ENCODE data around the gene NDUFV3. TPM values are rescaled to one million over a fixed set of nuclear protein-coding genes. Genes with fewer than 3 reads are reported as not detected.
"Not testable (repeated sequence)": the region's sequence is repeated elsewhere in the genome, so short reads cannot be mapped to it uniquely, and the experiment has no call there.

Gene NDUFV3
- total RNA-seq, 4 donors from 2014 or later, result 53.6 to 79.1 (median 72.1) TPM

- H3K36me3 ChIP-seq, result peaks cover 0 to 99% of the 10 kb centered on the region in 2 donors
- H3K9me3 ChIP-seq, result no peaks in the 10 kb centered on the region
- no peak for ATAC-seq
- no peaks in the 10 kb centered on the region for H3K27me3 ChIP-seq
- no peak overlapping the region for H3K27ac ChIP-seq
- H3K4me1 ChIP-seq, result peaks cover 0 to 27% (median 0%) of the 10 kb centered on the region in 3 donors
- no peak overlapping the region for H3K4me3 ChIP-seq
- TF ChIP-seq POLR2AphosphoS5 (IDR thresholded peaks at IDR 0.05) (no peak), POLR2A (IDR thresholded peaks at IDR 0.05) (no peak), CTCF (IDR thresholded peaks at IDR 0.05) (no peak), EP300 (IDR thresholded peaks at IDR 0.05) (no peak)
- WGBS, 2 donors (ENCODE audit: low coverage in 1 of 2), result 93 to 97% methylated on average over 6 to 7 of the region's 8 CpGs
Observed at GRCh38 chr21:42905195-42905594, 12.1 kb downstream of the NDUFV3 start.

GRCh38 chr21:42906233-42906632 is 13.1 kb downstream of the NDUFV3 start:
- H3K36me3 ChIP-seq, result peaks cover 0 to 99% of the 10 kb centered on the region in 2 donors

GRCh38 chr21:42908484-42908883 is 15.4 kb downstream of the NDUFV3 start:
- H3K27ac ChIP-seq, H3K4me1 ChIP-seq, H3K4me3 ChIP-seq, ATAC-seq, H3K27me3 ChIP-seq, H3K9me3 ChIP-seq: not testable (repeated sequence)
- peaks cover 0 to 96% of the 10 kb centered on the region in 2 donors for H3K36me3 ChIP-seq
- 84 to 91% methylated on average over 7 to 9 of the region's 9 CpGs for WGBS, 2 donors (ENCODE audit: low coverage in 1 of 2)

More at GRCh38 chr21:42906233-42906632, 13.1 kb downstream of the NDUFV3 start:
- 85 to 96% methylated on average over 9 to 16 of the region's 16 CpGs for WGBS, 2 donors (ENCODE audit: low coverage in 1 of 2)
- ATAC-seq, result no peak
- Histone ChIP-seq H3K4me3 (no peak overlapping the region), H3K27ac (no peak overlapping the region), H3K9me3 (no peaks in the 10 kb centered on the region), H3K4me1 (peaks cover 0 to 17% (median 0%) of the 10 kb centered on the region in 3 donors), H3K27me3 (no peaks in the 10 kb centered on the region)
- TF ChIP-seq EP300 (IDR thresholded peaks at IDR 0.05), result no peak
- no peak for TF ChIP-seq CTCF (IDR thresholded peaks at IDR 0.05)
- TF ChIP-seq POLR2AphosphoS5 (IDR thresholded peaks at IDR 0.05), result no peak

GRCh38 chr21:42911920-42912319 is 18.8 kb downstream of the NDUFV3 start:
- peaks cover 0 to 62% of the 10 kb centered on the region in 2 donors for H3K36me3 ChIP-seq
- not testable (repeated sequence) for H3K27me3 ChIP-seq, ATAC-seq, H3K27ac ChIP-seq, H3K4me3 ChIP-seq, H3K4me1 ChIP-seq, H3K9me3 ChIP-seq
- 85 to 88% methylated on average over 5 to 6 of the region's 6 CpGs for WGBS, 2 donors (ENCODE audit: low coverage in 1 of 2)

- H3K9me3 ChIP-seq, result no peaks in the 10 kb centered on the region
- H3K36me3 ChIP-seq, result peaks cover 0 to 47% of the 10 kb centered on the region in 2 donors
- no peak for TF ChIP-seq POLR2AphosphoS5 (IDR thresholded peaks at IDR 0.05)
- TF ChIP-seq CTCF (IDR thresholded peaks at IDR 0.05), result no peak
- TF ChIP-seq POLR2A (IDR thresholded peaks at IDR 0.05), result no peak
- no peak for TF ChIP-seq EP300 (IDR thresholded peaks at IDR 0.05)
- no peaks in the 10 kb centered on the region for H3K27me3 ChIP-seq
- no peaks in the 10 kb centered on the region for H3K4me1 ChIP-seq
- no peak overlapping the region for H3K27ac ChIP-seq
- ATAC-seq, result no peak
- H3K4me3 ChIP-seq, result no peak overlapping the region
- 62 to 70% methylated on average over 5 to 7 of the region's 7 CpGs for WGBS, 2 donors (ENCODE audit: low coverage in 1 of 2)
Observed at GRCh38 chr21:42913476-42913875, 20.4 kb downstream of the NDUFV3 start.

- no peak for ATAC-seq
- whole genome bisulfite sequencing, 2 donors (ENCODE audit: low coverage in 1 of 2), result 94 to 98% methylated on average over 5 to 6 of the region's 6 CpGs
- no peak for TF ChIP-seq EP300 (IDR thresholded peaks at IDR 0.05)
- TF ChIP-seq CTCF (IDR thresholded peaks at IDR 0.05), result no peak
- no peak for TF ChIP-seq POLR2A (IDR thresholded peaks at IDR 0.05)
- TF ChIP-seq POLR2AphosphoS5 (IDR thresholded peaks at IDR 0.05), result no peak
- Histone ChIP-seq H3K36me3 (no peaks in the 10 kb centered on the region), H3K4me1 (no peaks in the 10 kb centered on the region), H3K4me3 (no peak overlapping the region), H3K9me3 (no peaks in the 10 kb centered on the region), H3K27ac (no peak overlapping the region), H3K27me3 (no peaks in the 10 kb centered on the region)
Observed at GRCh38 chr21:42918291-42918690, 25.2 kb downstream of the NDUFV3 start.

Data from gastroesophageal sphincter (tissue), 4 donors.